COR-L47 (cell line): ENCODE measurements around the gene MSANTD1.

ENCODE experiments used
- DNase-seq: peaks from one replicate; lab custom pipeline; 2025; lab: John Stamatoyannopoulos, UW

Gene MSANTD1

GRCh38 chr4:3248811-3249661, at the start of gene MSANTD1:
MSANTD1 (plus strand) TSS chr4:3249159; CDS start chr4:3249223, 64 bp downstream.
- no peak for DNase-seq

GRCh38 chr4:3199653-3200422, 49.1 kb upstream of the MSANTD1 start:
- DNase-seq, result no peak

GRCh38 chr4:3200423-3201090, 48.4 kb upstream of the MSANTD1 start:
- no peak for DNase-seq

- DNase-seq, result no peak
These were observed 46.9 kb upstream of the MSANTD1 start for GRCh38 chr4:3201718-3202702.

- DNase-seq, result no peak
These were observed 45.8 kb upstream of the MSANTD1 start for GRCh38 chr4:3202836-3203820.

GRCh38 chr4:3203971-3204431, 45.0 kb upstream of the MSANTD1 start:
- DNase-seq, result no peak

GRCh38 chr4:3205995-3206394, 43.0 kb upstream of the MSANTD1 start:
- no peak for DNase-seq

GRCh38 chr4:3206439-3207100, 42.4 kb upstream of the MSANTD1 start:
- no peak for DNase-seq

- DNase-seq, result no peak
These were observed 41.4 kb upstream of the MSANTD1 start for GRCh38 chr4:3207531-3208037.

- no peak for DNase-seq
These were observed 40.1 kb upstream of the MSANTD1 start for GRCh38 chr4:3208826-3209225.

- no peak for DNase-seq
These were observed 39.2 kb upstream of the MSANTD1 start for GRCh38 chr4:3209551-3210325.

- DNase-seq, result no peak
These were observed 38.5 kb upstream of the MSANTD1 start for GRCh38 chr4:3210467-3210866.

- DNase-seq, result no peak
These were observed 37.1 kb upstream of the MSANTD1 start for GRCh38 chr4:3211866-3212265.

GRCh38 chr4:3212391-3213105, 36.4 kb upstream of the MSANTD1 start:
- no peak for DNase-seq

- no peak for DNase-seq
These were observed 35.9 kb upstream of the MSANTD1 start for GRCh38 chr4:3213106-3213425.

- no peak for DNase-seq
These were observed 35.2 kb upstream of the MSANTD1 start for GRCh38 chr4:3213661-3214250.

- DNase-seq, result no peak
These were observed 33.7 kb upstream of the MSANTD1 start for GRCh38 chr4:3215256-3215655.

GRCh38 chr4:3215733-3216132, 33.2 kb upstream of the MSANTD1 start:
- DNase-seq, result no peak
